ENCODE results near the gene GDPD4. TPM values are rescaled to one million over a fixed set of nuclear protein-coding genes. Genes with fewer than 3 reads are reported as not detected.

Gene GDPD4
- total RNA-seq, 5 donors from 2014 or later (not counting 1 experiment from before 2014, with no cell fraction given) = not detected

GRCh38 chr11:77213589-77214428 is 87.7 kb downstream of the GDPD4 start:
- ATAC-seq (replicated peaks in 1 of 4) (no peak), DNase-seq (no peak)
- Mint-ChIP-seq H3K4me1 (no peaks in the 10 kb centered on the region), H3K4me3 (no peak overlapping the region), H3K36me3 (no peaks in the 10 kb centered on the region), H3K9me3 (no peaks in the 10 kb centered on the region), H3K27ac (no peak overlapping the region), H3K27me3 (peaks cover 0 to 6% of the 10 kb centered on the region in 2 donors)
- no peak overlapping the region for H3K4me3 ChIP-seq (ENCODE audit: control insufficient read depth in 1 of 2, extremely low read depth in 1 of 2, low read length in 1 of 2)
- H3K27ac ChIP-seq (ENCODE audit: low read length) = no peak overlapping the region
- no peaks in the 10 kb centered on the region for H3K4me1 ChIP-seq (ENCODE audit: control insufficient read depth in 1 of 2, extremely low read depth in 1 of 2, insufficient read depth in 2 of 2, low read length in 2 of 2)
- H3K27me3 ChIP-seq (replicated peaks in 1 of 2; ENCODE audit: control insufficient read depth in 2 of 2, extremely low read depth in 1 of 2, insufficient read depth in 2 of 2, low read length in 1 of 2) = no peaks in the 10 kb centered on the region
- POLR2A ChIA-PET = no interaction called here
- CTCF ChIA-PET = no interaction called here
- H3K9me3 ChIP-seq = no peaks in the 10 kb centered on the region
- 66% methylated on average over 16 of the region's 18 CpGs for WGBS (ENCODE audit: insufficient coverage)
- H3K36me3 ChIP-seq (ENCODE audit: control insufficient read depth in 2 of 2, extremely low read depth in 1 of 2, insufficient read depth in 1 of 2, low read length in 1 of 2) = no peaks in the 10 kb centered on the region

GRCh38 chr11:77213029-77213579 is 88.4 kb downstream of the GDPD4 start:
- CTCF ChIA-PET = no interaction called here
- POLR2A ChIA-PET = no interaction called here
- Histone ChIP-seq H3K9me3 (no peaks in the 10 kb centered on the region), H3K4me3 (ENCODE audit: control insufficient read depth in 1 of 2, extremely low read depth in 1 of 2, low read length in 1 of 2) (no peak overlapping the region), H3K4me1 (ENCODE audit: control insufficient read depth in 1 of 2, extremely low read depth in 1 of 2, insufficient read depth in 2 of 2, low read length in 2 of 2) (no peaks in the 10 kb centered on the region), H3K27me3 (replicated peaks in 1 of 2; ENCODE audit: control insufficient read depth in 2 of 2, extremely low read depth in 1 of 2, insufficient read depth in 2 of 2, low read length in 1 of 2) (no peaks in the 10 kb centered on the region), H3K36me3 (ENCODE audit: control insufficient read depth in 2 of 2, extremely low read depth in 1 of 2, insufficient read depth in 1 of 2, low read length in 1 of 2) (no peaks in the 10 kb centered on the region), H3K27ac (ENCODE audit: low read length) (no peak overlapping the region)
- no peak for ATAC-seq (replicated peaks in 1 of 4)
- peaks cover 0 to 6% of the 10 kb centered on the region in 2 donors for H3K27me3 Mint-ChIP-seq
- H3K4me3 Mint-ChIP-seq = no peak overlapping the region
- peak in 1 of 35 experiments; percentile 13 for DNase-seq
- no peak overlapping the region for H3K27ac Mint-ChIP-seq
- no peaks in the 10 kb centered on the region for H3K36me3 Mint-ChIP-seq
- 80% methylated on average over 12 of the region's 13 CpGs for WGBS (ENCODE audit: insufficient coverage)
- H3K9me3 Mint-ChIP-seq = no peaks in the 10 kb centered on the region
- no peaks in the 10 kb centered on the region for H3K4me1 Mint-ChIP-seq

DNA sequence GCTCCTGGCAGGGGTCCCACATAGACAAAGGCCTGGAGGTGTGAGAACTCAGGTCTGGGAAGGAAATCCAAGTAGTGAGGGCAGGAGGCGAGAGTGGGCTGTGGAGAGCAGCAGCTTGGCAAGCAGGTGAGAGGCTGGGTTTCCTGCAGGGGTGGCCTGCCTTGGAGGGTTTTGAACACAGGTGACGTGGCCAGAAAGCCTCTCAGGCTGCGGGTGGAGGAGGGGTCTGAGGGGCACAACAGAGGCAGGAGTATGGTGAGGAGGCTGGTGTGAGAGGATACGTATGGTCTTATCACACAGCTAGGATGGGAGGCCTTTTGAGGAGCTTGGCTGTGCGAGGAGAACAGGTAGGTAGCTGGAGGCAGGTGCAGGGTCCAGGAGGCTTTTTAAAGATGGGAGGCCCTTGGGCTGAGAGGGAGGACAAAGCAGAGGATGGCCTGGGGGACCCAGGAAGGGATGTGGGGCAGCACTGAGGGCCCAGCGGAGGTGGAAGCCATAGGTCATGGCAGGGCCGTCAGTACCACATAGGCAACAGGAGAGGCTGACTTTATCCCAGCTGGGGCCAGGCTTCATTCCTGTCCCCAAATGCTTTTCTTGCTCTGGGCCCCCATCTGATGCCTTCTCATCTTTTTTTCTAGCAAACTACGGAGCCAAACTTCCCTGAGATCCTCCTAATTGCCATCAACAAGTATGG is 89.0 kb downstream of the GDPD4 start:
- Mint-ChIP-seq H3K27ac (no peak overlapping the region), H3K9me3 (no peaks in the 10 kb centered on the region), H3K4me3 (no peak overlapping the region), H3K36me3 (no peaks in the 10 kb centered on the region), H3K27me3 (peaks cover 0 to 6% of the 10 kb centered on the region in 2 donors), H3K4me1 (no peaks in the 10 kb centered on the region)
- H3K4me1 ChIP-seq (ENCODE audit: control insufficient read depth in 1 of 2, extremely low read depth in 1 of 2, insufficient read depth in 2 of 2, low read length in 2 of 2) = no peaks in the 10 kb centered on the region
- CTCF ChIA-PET = no interaction called here
- 82% methylated on average over 6 of the region's 8 CpGs for WGBS (ENCODE audit: insufficient coverage)
- no peak overlapping the region for H3K27ac ChIP-seq (ENCODE audit: low read length)
- no peak overlapping the region for H3K4me3 ChIP-seq (ENCODE audit: control insufficient read depth in 1 of 2, extremely low read depth in 1 of 2, low read length in 1 of 2)
- H3K27me3 ChIP-seq (replicated peaks in 1 of 2; ENCODE audit: control insufficient read depth in 2 of 2, extremely low read depth in 1 of 2, insufficient read depth in 2 of 2, low read length in 1 of 2) = no peaks in the 10 kb centered on the region
- H3K36me3 ChIP-seq (ENCODE audit: control insufficient read depth in 2 of 2, extremely low read depth in 1 of 2, insufficient read depth in 1 of 2, low read length in 1 of 2) = no peaks in the 10 kb centered on the region
- no peak for DNase-seq
- ATAC-seq (replicated peaks in 1 of 4) = no peak
- no peaks in the 10 kb centered on the region for H3K9me3 ChIP-seq
- POLR2A ChIA-PET = no interaction called here

DNA sequence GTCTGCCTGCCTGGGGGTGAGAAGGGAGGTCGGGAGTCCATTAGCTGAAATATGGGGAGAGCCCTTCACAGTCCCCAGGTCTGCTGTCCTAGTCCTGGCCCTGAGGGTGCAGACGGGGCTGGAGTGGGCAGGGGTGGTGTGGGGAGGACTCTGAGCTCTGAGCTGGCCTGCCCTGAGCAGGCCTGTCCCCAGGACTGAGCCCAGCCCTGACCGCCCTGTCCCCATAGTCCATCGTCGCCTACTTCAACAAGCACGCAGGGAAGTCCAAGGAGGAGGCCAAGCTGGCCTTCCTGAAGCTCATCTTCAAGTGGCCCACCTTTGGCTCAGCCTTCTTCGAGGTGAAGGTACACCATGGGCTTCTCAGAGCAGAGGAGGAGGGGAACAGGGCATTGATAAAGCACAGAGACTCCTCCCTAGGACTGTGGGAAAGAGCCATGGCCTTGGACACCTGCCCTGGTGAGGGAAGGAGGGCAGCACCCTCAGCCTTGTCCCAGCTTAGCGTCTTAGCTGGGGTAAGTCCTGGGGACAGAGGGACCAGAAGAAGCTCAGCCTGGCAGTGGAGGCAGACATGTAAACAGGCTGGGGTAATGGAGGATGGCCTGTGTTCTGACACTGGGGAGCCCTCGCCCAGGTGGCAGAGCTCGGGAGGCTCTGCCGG is 89.8 kb downstream of the GDPD4 start:
- whole genome bisulfite sequencing (ENCODE audit: insufficient coverage) = 88% methylated on average over 11 of the region's 11 CpGs
- no peak overlapping the region for H3K4me3 Mint-ChIP-seq
- DNase-seq (no peak), ATAC-seq (replicated peaks in 1 of 4) (no peak)
- no peaks in the 10 kb centered on the region for H3K4me1 Mint-ChIP-seq
- no peaks in the 10 kb centered on the region for H3K9me3 ChIP-seq
- no peaks in the 10 kb centered on the region for H3K36me3 Mint-ChIP-seq
- H3K4me1 ChIP-seq (ENCODE audit: control insufficient read depth in 1 of 2, extremely low read depth in 1 of 2, insufficient read depth in 2 of 2, low read length in 2 of 2) = no peaks in the 10 kb centered on the region
- no peak overlapping the region for H3K4me3 ChIP-seq (ENCODE audit: control insufficient read depth in 1 of 2, extremely low read depth in 1 of 2, low read length in 1 of 2)
- H3K27ac ChIP-seq (ENCODE audit: low read length) = no peak overlapping the region
- H3K27me3 ChIP-seq (replicated peaks in 1 of 2; ENCODE audit: control insufficient read depth in 2 of 2, extremely low read depth in 1 of 2, insufficient read depth in 2 of 2, low read length in 1 of 2) = no peaks in the 10 kb centered on the region
- H3K36me3 ChIP-seq (ENCODE audit: control insufficient read depth in 2 of 2, extremely low read depth in 1 of 2, insufficient read depth in 1 of 2, low read length in 1 of 2) = no peaks in the 10 kb centered on the region
- H3K27me3 Mint-ChIP-seq = peaks cover 0 to 6% of the 10 kb centered on the region in 2 donors
- ChIA-PET CTCF (no interaction called here), POLR2A (no interaction called here)
- H3K27ac Mint-ChIP-seq = no peak overlapping the region
- H3K9me3 Mint-ChIP-seq = no peaks in the 10 kb centered on the region

DNA sequence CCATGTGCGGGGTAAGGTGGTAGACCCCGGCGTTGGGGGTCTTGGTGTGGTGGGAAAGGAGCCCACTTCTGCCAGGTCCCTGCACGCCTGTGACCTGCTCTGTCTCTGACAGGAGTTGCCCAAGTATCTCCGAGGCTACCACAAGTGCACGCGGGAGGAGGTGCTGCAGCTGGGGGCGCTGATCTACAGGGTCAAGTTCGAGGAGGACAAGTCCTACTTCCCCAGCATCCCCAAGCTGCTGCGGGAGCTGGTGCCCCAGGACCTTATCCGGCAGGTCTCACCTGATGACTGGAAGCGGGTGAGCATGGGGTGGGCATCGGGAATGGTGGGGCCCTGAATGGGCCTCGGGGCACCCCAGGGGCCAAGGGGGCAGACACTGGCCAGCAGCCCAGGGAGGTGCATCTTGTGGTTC is 90.4 kb downstream of the GDPD4 start:
- ChIA-PET CTCF (no interaction called here), POLR2A (no interaction called here)
- no peaks in the 10 kb centered on the region for H3K9me3 Mint-ChIP-seq
- WGBS (ENCODE audit: insufficient coverage) = 90% methylated on average over 14 of the region's 14 CpGs
- H3K27me3 ChIP-seq (replicated peaks in 1 of 2; ENCODE audit: control insufficient read depth in 2 of 2, extremely low read depth in 1 of 2, insufficient read depth in 2 of 2, low read length in 1 of 2) = no peaks in the 10 kb centered on the region
- H3K4me3 ChIP-seq (ENCODE audit: control insufficient read depth in 1 of 2, extremely low read depth in 1 of 2, low read length in 1 of 2) = no peak overlapping the region
- no peak overlapping the region for H3K27ac ChIP-seq (ENCODE audit: low read length)
- no peaks in the 10 kb centered on the region for H3K4me1 Mint-ChIP-seq
- no peaks in the 10 kb centered on the region for H3K4me1 ChIP-seq (ENCODE audit: control insufficient read depth in 1 of 2, extremely low read depth in 1 of 2, insufficient read depth in 2 of 2, low read length in 2 of 2)
- H3K36me3 Mint-ChIP-seq = no peaks in the 10 kb centered on the region
- no peaks in the 10 kb centered on the region for H3K36me3 ChIP-seq (ENCODE audit: control insufficient read depth in 2 of 2, extremely low read depth in 1 of 2, insufficient read depth in 1 of 2, low read length in 1 of 2)
- peak in 1 of 35 experiments; percentile 17 for DNase-seq
- no peak overlapping the region for H3K4me3 Mint-ChIP-seq
- ATAC-seq (replicated peaks in 1 of 4) = no peak
- no peak overlapping the region for H3K27ac Mint-ChIP-seq
- H3K9me3 ChIP-seq = no peaks in the 10 kb centered on the region
- peaks cover 3 to 6% of the 10 kb centered on the region in 2 donors for H3K27me3 Mint-ChIP-seq

GRCh38 chr11:77209663-77210062 is 91.8 kb downstream of the GDPD4 start:
- H3K4me3 ChIP-seq (ENCODE audit: control insufficient read depth in 1 of 2, extremely low read depth in 1 of 2, low read length in 1 of 2) = no peak overlapping the region
- POLR2A ChIA-PET = no interaction called here
- CTCF ChIA-PET = no interaction called here
- no peaks in the 10 kb centered on the region for H3K36me3 ChIP-seq (ENCODE audit: control insufficient read depth in 2 of 2, extremely low read depth in 1 of 2, insufficient read depth in 1 of 2, low read length in 1 of 2)
- ATAC-seq (replicated peaks in 1 of 4) = no peak
- no peaks in the 10 kb centered on the region for H3K27me3 ChIP-seq (replicated peaks in 1 of 2; ENCODE audit: control insufficient read depth in 2 of 2, extremely low read depth in 1 of 2, insufficient read depth in 2 of 2, low read length in 1 of 2)
- 60% methylated on average over 3 of the region's 4 CpGs for whole genome bisulfite sequencing (ENCODE audit: insufficient coverage)
- H3K4me1 Mint-ChIP-seq = no peaks in the 10 kb centered on the region
- peaks cover 0 to 3% of the 10 kb centered on the region in 2 donors for H3K27me3 Mint-ChIP-seq
- no peaks in the 10 kb centered on the region for H3K36me3 Mint-ChIP-seq
- no peak overlapping the region for H3K27ac Mint-ChIP-seq
- DNase-seq = no peak
- no peaks in the 10 kb centered on the region for H3K4me1 ChIP-seq (ENCODE audit: control insufficient read depth in 1 of 2, extremely low read depth in 1 of 2, insufficient read depth in 2 of 2, low read length in 2 of 2)
- H3K4me3 Mint-ChIP-seq = no peak overlapping the region
- H3K9me3 Mint-ChIP-seq = no peaks in the 10 kb centered on the region
- H3K9me3 ChIP-seq = no peaks in the 10 kb centered on the region
- H3K27ac ChIP-seq (ENCODE audit: low read length) = no peak overlapping the region

Data from T-cell (primary cell).